HG03571 (cell line): ENCODE results near the gene RAB7A.

Experiments used
- ATAC-seq: cut with Tn5 transposase; IDR thresholded peaks from one replicate; pipeline ENCODE4 v1.9.1; 2021; ENCODE audit not compliant: unreplicated experiment

RAB7A gene

GRCh38 chr3:128787256-128788253 lies 61.6 kb downstream of the RAB7A start:
- ATAC-seq: no peak

DNA sequence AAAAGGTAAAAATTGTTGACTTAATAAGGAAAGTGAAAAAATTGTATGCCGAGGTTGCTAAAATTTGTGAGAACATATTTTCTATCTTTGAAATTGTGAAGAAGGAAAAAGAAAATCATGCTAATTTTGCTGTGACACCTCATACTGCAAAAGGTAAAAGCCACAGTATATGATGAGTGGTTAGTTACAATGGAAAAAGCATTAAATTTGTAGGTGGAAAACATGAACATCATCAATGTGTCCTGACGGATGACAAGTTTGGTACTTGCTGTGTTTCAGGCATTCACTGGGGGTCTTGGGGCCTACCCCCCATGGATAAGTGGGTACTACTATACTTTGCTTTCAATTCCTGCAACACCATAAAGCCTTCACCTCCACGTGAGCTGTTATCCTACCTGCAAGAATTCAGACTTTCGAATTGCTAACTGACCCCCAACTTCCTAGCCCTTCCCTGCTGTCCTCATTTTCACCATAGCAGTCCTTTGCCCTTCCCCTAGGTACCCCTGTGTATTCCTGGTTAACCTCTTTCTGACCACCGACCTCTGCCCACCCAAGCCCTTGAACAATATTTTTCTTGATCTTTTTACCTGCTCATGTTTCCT lies 62.4 kb downstream of the RAB7A start:
- ATAC-seq: no peak

DNA sequence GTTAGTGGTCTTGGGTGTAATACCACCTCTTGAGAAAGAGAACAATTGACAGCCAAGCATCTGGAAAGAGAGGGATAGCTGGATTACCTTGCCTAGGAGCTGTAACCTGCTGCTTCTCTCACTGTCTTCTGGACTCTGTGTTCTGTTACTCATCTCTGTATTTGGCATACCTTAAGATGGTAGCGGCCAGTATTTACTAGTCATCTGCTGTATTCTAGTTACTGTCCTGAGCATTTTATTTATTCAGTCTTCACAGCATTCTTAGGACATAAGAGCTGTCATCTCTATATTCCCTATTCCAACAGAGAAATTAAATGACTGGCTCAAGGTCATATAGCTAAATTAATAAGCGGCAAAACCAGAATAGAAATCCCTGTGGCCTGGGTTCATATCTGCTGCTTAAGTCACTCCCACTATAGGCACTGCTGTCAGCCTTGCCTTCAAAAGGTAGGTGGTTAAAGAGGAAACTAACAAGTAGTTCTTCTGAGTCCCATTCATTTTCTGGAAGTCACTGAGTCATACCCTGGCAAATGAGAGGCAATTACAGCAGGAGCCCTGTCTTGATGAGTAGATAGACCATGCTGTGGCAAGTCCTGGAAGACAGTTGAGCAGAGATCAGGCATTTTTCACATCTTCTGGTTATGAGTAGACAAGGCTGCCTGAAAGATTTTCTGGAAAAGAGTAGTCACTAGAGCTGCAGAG lies 68.2 kb downstream of the RAB7A start:
- no peak for ATAC-seq

DNA sequence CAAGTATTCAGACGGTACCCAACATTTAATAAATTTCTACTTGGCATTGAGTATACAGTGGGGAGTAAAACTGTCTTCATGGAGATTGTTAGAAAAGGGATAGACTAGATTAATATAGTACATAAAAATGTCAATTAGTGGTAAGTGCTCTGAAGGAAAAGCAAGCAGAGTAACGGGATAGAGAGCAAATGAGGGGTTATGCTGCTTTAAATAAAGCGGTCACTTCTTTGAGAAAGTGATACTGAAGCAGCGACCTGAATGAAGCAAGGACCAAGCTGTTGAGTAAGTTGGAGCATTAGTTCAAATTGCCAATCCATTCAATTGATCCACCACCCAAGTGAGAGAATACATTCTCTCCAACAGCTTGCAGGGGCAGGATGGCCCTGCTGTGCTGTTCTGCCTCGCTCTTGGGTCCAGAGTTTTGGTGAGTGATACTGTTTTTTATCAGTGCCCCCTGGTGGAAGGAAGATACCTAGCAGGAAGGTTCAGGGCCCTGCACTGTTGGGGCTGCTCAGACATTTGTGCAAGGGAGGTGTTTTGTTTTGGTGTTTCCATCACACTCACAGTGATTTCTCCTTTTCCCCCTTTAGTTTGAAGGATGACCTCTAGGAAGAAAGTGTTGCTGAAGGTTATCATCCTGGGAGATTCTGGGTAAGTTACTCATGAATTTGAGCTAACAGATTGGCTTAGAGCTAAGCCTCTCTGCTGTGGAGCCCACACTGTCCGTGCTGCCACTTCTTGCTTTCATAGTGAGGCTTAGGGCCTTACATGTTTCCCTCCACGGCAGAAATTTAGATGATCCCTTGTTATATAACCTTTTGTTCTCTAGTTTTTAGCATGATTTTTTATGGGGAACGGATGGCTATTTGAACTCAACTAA lies 69.0 kb downstream of the RAB7A start:
- ATAC-seq: no peak

DNA sequence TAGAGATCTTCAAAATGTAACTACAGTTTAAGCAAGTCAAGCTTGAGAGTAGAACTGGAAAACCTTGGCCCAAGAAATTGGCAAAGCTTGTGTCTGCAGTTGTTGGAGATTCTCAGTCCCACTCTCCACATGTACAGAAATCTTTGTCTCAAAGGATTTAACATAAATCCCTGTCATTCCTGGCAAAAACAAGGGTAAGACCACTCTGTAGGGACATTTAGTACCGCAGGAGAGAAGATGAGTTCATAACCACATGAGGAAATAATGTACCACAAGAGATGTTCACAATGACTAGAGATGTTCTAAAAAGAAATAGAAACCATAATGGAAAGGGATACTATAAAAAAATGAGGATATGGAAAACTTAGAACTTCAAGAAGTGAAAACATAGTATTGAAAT lies 73.7 kb downstream of the RAB7A start:
- ATAC-seq: no peak

DNA sequence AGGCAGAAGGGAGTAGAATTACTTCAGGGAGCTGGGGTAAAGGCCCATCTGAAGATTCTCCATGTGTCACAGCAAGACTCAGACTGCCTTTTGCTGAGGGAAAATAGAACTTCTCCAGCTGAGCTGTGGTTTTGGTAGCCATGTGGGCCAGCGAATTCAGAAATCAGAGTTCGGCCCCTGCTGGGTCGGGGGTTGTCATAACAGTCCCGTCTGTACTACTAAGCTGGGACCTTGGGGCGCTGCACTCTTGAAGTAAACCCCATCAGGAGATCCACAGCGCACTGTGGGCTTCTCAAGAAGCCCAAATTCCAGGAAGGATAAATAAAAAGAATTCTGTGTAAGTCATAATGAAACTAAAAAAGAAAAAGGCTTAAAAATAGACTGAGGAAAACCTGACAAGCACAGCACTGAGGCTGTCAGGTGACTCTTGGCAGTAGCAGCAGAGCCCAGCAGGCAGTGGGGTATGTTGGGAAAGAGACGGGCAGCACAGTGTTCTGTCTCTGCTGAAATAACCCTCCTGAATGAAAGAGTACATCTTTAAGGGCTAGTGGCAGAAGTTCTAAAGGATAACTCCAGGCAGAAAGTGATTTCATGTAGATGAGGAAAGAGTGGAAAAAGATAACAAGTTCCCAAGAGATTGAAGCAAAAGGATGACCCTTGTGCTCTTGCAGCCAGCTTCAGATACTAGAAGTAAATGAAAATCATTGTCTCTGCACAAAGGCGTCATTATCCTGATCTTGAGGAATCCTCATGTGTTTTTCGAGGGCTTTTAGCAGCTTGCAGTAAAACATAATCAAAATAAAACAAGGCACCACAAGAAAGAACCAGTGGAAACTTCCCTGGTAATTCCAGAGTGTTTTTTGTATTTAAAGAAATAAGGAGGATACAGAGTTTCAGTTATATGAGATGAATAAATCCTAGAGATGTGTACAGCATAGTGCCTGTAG lies 74.5 kb downstream of the RAB7A start:
- no peak for ATAC-seq

- ATAC-seq: no peak
These were observed 75.9 kb downstream of the RAB7A start for GRCh38 chr3:128801779-128802380.

GRCh38 chr3:128803307-128803706 lies 77.3 kb downstream of the RAB7A start:
- ATAC-seq: no peak

DNA sequence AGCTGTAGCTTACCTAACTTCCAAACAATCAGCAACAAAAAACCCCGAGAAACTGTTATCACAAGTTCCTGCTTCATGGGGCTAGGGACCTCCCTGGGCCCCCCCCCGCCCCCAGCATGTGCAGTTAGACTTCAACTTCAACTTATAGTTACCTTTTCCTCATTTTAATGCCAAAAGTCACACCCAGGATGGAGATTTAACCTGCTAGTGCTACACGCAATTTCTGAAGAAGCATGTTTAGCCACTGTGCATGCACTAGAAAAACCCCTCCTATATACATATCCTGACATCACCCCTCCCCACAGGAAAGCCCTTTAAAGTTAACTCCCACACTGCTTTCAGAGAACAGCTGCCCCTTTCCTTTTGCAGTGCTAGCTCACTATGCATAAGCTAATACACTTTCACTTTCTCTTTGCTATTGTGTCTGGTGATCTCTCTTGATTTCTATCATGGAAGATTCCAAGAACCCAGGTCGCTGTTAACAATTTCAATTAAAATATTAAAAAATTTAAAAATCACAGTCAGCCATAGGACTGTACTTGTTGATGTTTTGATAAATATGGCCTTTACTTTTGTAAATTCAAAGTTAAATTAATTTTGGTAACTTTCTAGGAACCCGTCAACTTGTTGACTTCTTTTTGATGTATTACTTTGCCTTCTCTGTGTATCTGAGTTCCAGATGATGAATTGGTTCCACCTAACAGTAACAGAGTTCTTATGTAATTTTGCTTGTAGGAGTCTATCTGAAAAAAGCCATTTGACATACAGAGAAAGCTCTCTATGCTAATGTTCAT lies 78.2 kb downstream of the RAB7A start:
- peak; percentile 79 for ATAC-seq

- ATAC-seq: no peak
These were observed 78.8 kb downstream of the RAB7A start for GRCh38 chr3:128804811-128805155.

GRCh38 chr3:128805772-128806171 lies 79.8 kb downstream of the RAB7A start:
- ATAC-seq: no peak

GRCh38 chr3:128806588-128806987 lies 80.6 kb downstream of the RAB7A start:
- no peak for ATAC-seq

DNA sequence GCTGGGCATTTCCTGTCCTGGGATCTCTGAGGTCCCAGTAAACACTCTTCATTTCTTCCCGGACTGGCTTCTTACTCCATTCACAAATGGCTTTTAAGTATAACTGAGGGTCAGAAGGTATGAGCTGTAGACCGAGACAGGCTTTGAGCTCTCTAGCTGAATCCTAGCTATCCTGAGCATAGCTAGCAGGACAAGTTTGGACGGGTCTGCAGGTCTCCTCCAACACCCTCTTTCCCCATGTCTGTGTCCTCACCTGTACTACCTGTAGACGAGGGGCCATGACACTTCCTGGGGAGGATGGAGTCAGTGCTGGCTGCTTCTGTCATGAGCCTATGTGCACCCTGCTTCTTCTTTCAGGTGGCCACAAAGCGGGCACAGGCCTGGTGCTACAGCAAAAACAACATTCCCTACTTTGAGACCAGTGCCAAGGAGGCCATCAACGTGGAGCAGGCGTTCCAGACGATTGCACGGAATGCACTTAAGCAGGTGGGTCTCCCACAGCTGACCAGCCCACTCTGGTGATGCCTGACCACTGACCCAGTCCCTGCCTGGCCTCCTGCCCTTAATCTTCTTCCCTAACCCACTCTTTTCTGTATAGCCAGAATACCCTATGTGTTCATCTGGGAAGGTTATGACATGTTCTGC lies 81.3 kb downstream of the RAB7A start:
- ATAC-seq: no peak

GRCh38 chr3:128808672-128809071 lies 82.7 kb downstream of the RAB7A start:
- ATAC-seq: no peak

DNA sequence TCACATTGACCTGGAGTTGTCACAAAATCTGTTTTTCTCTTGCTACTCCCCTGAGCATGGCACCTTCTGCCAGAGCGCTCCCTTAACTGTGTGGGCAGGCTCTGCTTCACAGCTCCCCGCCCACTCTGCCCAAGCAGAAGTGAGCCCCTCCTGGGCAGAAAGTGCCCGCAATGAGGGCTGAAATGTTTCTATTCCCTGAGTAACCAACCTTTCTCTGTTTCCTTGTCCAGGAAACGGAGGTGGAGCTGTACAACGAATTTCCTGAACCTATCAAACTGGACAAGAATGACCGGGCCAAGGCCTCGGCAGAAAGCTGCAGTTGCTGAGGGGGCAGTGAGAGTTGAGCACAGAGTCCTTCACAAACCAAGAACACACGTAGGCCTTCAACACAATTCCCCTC lies 87.1 kb downstream of the RAB7A start:
- ATAC-seq: no peak

GRCh38 chr3:128814060-128814459 lies 88.1 kb downstream of the RAB7A start:
- no peak for ATAC-seq

DNA sequence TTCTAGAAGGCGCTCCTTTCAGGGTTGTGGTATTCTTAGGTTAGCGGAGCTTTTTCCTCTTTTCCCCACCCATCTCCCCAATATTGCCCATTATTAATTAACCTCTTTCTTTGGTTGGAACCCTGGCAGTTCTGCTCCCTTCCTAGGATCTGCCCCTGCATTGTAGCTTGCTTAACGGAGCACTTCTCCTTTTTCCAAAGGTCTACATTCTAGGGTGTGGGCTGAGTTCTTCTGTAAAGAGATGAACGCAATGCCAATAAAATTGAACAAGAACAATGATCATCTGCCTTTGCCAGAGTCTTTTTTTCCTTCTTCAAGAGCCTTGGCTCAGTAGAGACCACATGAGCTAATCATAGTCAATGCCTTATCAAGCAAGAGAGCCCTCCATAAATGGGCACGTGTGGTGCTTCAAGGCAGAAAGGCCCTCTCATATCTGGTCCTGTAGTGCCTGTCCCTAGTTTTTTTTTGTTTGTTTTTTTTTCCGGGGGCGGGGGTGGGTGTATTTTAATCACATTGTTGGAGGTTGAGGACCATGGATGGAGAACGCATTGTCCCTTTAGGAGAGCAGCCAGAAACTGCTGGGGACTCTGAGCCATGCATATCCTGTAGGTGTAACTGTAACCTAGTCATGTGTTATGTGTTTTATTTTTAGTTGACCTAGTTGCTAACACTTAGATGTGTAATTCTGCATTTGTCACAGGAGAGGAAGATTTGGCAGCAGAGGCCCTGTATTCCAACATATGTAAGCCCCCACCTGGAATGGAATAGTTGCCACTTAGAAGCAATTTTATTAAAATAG lies 88.7 kb downstream of the RAB7A start:
- no peak for ATAC-seq
